ENCODE measurements around the gene OTOP2.

OTOP2 gene

DNA sequence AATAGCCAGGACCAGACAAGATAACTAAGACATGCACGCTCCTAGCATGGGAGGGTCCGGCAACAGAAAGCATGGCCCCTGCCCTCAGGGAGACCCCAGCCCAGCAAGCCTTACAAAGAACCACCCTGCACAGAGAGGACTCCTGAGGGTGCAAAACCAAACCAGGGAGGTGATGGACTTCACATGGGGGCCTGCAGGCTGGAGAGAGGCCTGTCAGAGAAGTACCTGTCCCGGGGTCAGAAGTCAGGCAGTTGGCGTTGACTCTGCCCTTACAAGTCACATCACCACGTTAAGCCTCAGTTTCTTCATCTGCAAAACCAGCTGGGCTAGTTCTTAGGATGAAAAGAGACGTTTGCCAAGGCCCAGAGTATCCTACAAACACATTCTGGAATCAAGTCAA is 4.7 kb downstream of the OTOP2 start:
- DNase-seq: no peak

DNA sequence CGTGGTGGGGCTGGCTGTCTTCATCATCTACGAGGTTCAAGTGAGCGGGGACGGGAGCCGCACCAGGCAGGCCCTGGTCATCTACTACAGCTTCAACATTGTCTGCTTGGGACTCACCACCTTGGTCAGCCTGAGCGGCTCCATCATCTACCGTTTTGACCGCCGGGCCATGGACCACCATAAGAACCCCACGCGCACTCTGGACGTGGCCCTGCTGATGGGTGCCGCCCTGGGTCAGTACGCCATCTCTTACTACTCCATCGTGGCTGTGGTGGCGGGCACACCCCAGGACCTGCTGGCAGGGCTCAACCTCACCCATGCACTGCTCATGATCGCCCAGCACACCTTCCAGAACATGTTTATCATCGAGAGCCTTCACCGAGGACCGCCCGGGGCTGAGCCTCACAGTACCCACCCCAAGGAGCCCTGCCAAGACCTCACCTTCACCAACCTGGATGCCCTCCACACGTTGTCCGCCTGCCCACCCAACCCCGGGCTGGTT is 6.5 kb downstream of the OTOP2 start:
- no peak for DNase-seq

DNA sequence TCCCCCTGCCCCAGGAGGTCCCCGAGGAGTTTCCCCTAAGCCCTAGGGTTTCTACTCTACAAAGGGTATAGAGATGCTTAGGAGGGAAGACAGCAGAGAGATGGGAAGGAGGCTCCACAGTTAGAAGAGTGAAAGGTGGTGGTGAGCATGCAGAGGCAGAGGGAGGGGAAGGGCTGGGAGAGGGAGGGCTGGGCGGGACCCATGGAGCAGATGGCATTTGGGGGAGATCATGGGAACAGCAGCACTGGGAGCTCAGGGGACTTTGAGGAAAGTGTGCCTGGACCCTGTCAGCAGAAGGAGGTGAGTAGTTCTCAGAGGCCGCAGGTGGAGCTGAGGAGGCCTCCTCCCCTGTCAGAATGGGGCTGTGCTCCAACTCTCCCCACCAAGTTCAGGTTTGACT is 11.0 kb downstream of the OTOP2 start:
- DNase-seq: no peak

DNA sequence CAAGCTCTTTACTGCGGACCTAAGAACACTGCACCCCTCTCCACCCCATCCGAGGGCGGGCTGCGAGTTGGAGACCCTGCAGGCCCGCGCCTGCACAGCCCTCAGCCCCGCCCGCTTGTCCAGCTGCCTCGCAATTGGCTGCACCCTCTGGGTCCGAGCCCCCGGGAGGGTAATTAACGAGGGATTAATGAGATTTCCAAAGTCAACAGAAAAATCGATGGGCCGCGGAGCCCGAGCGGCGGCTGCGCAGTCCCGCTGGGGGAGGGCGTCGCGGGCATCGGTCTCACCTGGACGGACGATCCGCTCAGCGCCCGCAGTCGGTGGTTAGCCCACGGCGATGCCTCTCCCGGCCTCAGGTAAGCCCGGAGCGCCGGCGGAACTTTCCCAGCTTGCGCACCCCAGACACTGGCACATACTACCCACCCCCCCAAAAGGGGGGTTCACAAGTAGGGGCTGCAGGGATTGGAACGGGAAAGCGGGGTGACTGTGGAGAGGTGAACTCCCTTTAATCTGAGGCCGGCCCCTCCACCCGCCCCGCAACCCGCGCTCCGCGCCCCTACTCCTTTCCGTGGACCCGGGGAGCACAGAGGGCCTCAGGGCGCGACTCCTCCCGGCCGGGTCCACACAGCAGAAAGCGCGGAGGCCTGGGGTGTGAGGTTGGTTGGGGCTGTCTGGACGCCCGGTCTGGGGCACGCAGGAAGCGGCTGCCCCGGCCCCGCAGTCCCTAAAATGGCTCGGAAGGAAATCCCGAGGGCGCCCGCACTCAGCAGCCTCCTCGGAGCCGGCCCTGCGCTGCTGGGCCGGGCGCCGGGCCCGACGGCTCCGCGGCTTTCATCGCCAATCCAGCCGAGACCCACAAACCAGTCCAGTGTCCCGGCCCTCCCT is 11.8 kb downstream of the OTOP2 start, which contains the start of gene OTOP3:
OTOP3 (plus strand) TSS at position 314 of the 885 bp plus-strand sequence; CDS start at position 338, 24 bp downstream.
- DNase-seq: no peak

DNA sequence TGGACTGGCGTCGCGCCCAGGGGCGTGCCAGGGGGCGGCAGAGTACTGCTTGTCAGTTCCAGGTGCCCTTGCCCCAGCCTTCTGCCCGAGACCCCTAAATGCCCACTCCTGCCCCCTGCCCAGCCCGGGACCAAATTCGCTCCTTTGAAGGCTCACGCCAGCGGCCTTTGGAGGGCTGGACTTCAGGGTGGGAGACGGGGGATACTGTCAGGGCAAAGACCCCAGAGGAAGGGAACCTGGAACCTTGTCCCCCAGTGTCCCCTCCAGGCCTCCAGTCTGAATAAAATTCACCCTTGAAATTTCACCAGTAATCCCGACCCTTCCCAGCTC is 12.4 kb downstream of the OTOP2 start:
- DNase-seq: no peak

DNA sequence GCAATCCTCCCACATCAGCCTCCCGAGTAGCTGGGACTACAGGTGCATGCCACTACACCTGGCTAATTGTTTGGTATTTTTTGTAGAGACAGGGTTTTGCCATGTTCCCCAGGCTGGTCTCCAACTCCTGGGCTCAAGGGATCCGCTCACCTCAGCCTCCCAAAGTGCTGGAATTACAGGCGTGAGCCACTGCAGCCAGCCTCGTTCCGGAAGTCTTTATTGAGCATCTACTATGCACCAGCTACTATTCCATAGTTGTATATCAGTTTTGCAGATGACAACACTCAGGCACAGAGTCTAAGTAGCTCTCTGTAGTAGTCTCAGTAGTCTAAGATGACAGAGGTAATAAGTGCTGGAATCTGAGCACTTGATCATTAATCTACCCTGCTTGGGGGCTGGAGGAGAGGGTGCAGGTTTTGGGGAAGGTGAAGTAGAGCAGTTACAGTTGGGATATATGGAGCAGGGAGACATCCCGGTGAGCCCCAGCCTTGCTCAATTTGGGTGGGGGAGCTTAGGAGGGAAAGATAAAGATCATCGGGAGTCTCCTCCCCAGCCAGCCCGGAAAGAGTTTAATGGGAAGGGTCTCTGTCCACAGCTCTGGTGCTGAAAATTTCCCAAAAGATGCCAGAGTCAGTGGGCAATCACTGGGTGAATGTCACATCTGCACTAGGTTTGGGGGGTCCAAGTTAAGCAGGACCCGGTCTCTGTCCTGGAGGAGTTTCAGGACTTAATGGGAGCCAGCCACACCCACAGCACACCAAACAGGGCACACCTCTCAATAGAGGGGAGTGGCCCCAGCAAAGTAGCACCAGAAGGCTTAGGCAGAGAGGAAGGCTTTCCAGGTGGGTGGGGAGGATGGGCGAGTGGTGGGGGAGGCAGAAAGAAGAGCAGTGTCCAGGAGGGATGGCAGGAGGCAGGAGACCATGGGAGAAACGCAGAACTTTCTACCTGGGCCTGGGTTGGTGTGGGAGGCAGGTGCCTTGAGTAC is 13.3 kb downstream of the OTOP2 start:
- DNase-seq: no peak

DNA sequence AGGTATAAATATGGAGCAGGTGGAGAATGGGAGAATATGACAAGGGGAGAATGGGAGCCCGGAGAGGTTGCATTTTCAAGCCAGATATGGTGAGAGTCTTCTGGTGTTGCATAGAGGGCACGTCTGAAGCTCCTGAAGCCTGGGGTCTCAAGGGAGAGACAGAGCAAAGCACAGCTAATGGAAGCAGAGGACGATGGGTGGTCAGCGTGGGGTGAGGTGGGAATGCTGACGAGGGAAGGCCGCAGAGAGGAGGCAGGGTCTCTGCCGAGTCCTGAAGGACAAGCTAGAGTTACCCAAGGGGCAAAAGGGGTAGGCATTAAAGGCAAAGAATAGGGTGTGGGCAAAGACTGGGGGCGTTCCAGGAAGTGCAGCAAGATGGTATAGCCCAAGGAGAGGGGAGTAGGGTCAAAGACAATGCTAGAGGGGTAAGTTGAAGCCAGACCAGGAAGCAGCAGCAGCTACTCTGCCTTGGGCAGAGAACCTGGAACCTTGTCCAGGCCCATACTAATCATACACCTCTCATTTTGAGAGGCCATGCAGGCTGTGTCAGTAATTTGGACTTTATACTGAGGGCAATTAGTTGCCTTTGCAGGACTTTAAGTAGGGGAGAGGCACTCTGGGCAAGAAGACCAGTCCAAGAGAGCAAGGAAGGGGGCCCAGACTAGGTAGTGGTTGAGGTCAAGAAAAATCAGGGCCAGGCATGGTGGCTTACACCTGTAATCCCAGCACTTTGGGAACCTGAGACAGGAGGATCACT is 14.3 kb downstream of the OTOP2 start:
- no peak for DNase-seq

DNA sequence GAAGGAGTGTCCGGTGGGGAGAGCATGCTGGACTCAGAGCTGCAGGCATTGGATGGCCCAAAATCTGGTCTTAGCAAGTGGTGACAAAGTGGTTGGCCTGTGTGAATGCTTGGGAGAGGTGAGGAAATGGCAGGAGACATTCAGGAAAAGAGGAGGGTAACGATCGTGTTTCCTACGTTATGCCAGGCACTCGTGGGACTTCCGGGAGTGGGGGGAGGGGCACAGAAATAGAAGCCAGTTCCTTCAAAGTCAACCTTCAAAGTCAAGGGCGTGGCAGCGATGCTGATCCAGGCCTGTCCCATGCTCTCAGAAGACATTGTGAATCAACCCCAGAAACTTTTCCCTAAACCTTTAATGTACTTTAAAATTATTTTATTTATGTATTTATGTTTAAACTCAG is 15.5 kb downstream of the OTOP2 start:
- DNase-seq: no peak

DNA sequence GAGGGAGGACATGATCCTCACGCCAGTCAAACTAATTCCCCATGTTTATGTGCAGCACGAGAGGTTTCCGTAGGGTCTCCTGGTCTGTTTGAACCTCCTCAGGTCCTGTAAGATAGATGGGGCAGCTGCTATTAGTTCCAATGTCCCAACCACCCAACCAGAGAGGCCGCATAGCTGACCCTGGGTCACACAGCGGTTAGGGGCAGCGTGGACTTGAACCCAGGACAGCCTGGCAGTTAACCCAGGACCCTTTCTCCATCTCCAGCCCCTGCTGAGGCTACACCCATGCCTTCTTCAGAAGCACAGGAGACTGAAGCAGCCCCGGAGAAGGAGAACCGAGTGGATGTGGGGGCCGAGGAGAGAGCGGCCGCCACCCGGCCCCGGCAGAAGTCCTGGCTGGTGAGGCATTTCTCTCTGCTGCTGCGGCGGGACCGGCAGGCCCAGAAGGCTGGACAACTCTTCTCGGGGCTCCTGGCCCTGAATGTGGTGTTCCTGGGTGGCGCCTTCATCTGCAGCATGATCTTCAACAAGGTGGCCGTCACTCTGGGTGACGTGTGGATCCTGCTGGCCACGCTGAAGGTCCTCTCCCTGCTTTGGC is 17.2 kb downstream of the OTOP2 start:
- no peak for DNase-seq

DNA sequence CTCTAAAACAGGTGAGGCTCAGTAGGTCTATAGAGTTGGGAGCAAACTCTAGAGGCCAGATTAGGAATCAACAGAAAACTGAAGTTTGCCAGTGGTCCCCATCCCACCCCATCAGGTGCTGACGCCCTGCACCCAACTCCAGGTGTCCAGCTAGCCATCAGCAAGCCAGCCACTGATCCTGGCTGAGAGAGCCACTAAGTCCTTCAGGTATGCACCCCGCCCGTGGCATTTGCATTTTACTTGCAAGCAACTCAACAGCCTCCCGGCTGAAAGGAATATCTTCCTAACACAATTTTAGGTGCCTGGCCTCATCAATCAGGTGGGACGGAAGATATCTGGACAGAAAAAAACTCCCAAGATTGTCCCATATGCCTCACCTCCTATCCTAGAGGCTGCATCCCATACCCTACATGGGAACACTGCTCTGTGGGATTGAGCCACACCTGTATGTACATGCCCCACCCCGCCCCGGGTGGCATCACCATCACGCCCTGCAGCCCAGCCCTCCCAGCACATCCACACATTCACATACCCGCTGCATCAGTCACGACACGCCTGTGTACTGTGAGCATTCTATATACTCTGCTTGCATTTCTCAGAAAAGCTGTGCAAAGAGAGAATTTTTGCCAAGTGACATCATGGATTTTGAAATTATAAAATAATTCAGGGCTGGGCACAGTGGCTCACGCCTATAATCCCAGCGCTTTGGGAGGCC is 19.9 kb downstream of the OTOP2 start:
- no peak for DNase-seq

DNA sequence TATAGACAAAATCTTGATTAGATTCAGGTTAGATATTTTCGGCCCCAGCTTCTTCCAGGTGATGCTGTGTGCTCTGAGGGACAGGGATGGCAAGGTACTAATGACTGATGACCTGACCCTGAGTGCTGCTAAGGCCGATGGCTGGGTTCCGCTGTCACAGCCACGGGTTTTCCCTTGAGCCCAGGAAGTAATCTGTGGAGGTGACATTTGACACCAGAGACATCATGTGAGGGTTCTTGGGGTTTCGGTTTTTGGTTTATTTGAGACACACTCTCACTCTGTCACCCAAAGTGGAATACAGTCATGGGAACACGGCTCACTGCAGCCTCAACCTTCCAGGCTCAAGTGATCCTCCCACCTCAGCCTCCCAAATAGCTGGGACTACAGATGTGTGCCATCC is 21.5 kb downstream of the OTOP2 start:
- no peak for DNase-seq

DNA sequence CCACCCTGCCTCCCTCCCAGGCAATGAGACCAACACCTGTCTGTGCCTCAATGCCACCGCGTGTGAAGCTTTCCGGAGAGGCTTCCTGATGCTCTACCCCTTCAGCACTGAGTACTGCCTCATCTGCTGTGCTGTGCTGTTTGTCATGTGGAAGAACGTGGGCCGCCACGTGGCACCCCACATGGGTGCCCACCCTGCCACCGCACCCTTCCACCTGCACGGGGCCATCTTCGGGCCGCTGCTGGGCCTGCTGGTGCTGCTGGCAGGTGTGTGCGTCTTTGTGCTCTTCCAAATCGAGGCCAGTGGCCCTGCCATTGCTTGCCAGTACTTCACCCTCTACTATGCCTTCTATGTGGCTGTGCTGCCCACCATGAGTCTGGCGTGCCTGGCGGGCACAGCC is 22.6 kb downstream of the OTOP2 start:
- no peak for DNase-seq

DNA sequence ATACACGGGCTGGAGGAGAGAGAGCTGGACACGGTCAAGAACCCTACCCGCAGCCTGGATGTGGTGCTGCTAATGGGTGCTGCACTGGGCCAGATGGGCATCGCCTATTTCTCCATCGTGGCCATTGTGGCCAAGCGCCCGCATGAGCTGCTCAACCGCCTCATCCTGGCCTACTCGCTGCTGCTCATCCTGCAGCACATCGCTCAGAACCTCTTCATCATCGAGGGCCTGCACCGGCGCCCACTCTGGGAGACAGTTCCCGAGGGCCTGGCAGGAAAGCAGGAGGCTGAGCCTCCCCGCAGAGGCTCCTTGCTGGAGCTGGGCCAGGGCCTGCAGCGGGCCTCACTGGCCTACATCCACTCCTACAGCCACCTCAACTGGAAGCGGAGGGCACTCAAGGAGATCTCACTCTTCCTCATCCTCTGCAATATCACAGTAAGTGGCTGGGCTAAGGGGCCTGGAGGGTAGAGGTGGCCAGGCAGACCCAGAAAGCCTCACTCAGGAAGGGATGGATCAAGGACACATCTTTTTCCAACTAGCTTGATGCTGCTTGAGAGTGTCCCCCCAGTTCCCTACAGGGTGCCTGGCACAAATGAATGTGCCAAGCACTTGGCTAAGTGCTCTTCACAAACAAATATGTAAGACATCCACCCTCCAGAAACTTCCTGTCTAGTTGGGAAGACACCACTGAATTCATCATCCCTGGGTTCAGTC is 23.1 kb downstream of the OTOP2 start:
- DNase-seq: no peak

DNA sequence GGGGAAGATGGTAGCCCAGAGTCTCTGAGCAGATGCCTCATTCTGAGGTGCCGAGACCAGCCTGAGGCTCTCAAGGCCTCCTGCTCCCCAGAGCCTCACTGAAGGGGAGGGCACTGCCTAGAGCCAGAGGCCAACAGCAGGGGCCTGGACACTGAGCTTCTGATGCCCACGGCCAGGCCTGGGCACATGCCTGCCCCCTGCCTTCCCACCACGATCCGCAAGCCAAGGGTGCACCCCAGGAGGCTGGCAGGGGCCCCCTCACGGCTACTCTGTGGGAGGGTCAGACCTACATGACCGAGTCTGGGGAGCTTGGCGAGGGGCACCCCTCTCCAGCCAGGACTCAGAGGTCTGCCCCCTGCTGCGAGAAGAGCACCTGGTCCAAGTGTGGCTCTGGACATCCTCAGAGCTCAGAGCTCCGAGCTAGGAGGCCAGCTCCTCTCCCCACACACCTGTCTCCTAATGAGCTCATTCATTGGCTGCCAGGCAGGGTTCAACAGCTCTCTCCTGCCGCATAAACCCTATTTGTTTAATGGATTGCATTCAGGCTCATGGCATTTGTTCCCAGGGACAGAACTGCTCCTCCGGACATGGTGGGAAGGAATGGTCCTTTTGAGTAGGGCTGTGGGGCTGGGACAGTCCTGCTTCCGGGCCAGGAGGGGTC is 25.5 kb downstream of the OTOP2 start:
- DNase-seq: no peak

DNA sequence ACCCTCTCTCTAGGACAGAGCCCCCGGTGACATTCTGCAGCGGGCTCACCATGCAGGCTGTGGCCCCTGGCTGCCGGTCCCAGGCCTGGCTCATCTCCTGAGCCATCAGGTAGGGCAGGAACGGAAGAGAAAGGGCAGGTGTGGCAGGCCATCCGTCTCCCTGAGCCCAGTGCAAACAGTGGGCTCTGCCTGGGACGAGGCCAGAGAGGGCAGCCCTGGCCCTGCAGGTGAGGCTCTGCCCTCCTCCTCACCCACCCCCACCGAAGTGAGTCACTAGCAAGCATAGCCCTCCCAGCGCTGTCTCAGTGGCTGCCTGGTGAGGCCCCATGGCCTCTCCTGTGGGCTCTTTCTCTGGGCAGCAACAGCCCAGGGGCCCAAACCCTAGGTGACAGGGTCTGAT is 26.1 kb downstream of the OTOP2 start:
- DNase-seq: no peak

DNA sequence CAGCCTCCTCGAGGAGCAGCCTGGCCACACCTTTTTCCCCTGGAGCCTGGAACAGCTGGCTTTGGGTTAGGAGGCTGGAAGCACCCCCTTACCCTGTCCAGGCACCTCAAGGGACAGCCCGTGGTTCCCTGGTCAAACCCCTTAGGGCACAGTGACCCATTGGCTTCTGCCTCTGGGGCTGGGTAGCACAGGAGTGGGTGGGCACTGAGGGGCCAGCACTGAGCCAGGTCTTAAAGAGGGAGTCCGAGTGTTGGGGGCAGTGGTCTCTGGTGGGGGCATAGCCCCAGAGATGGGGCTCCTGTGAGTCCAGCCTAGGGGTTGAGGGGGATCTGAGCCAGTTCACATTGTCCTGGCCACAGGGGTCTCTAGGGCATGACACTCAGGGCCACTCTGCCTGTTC is 27.0 kb downstream of the OTOP2 start:
- no peak for DNase-seq

DNA sequence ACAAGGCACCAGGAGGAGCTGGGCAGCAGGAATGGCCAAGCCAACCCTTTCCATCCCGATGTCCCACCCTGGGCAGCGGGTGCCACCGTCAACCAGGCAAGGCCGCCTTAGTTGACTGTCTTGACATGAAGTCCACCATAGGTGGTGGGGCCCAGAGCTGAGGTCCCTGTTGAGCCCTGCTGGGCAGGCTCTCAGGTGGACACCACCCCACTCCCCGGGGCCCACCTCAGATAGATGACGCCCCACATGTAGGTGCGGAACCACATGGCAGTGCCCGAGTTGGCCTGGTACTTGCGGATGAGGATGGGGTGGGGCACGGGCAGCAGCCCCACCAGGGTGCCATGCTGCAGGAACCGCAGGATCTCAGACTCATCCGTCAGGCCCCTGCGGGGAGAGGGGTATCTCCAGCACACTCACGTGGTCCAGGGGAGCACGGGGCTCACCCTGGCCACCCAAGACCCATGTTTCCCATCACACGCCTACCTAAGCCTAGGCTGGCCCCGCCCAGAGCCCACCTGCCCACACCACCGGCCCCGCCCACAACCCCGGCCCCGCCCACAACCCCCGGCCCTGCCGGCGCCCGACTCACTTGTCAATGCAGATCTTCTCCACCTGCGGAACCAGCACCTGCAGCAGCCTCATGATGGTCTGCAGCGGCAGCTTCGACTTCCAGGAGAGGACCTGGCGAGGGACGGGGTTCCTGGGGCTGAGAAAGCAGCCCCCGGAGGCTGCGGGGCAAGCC is 27.8 kb downstream of the OTOP2 start:
- no peak for DNase-seq

DNA sequence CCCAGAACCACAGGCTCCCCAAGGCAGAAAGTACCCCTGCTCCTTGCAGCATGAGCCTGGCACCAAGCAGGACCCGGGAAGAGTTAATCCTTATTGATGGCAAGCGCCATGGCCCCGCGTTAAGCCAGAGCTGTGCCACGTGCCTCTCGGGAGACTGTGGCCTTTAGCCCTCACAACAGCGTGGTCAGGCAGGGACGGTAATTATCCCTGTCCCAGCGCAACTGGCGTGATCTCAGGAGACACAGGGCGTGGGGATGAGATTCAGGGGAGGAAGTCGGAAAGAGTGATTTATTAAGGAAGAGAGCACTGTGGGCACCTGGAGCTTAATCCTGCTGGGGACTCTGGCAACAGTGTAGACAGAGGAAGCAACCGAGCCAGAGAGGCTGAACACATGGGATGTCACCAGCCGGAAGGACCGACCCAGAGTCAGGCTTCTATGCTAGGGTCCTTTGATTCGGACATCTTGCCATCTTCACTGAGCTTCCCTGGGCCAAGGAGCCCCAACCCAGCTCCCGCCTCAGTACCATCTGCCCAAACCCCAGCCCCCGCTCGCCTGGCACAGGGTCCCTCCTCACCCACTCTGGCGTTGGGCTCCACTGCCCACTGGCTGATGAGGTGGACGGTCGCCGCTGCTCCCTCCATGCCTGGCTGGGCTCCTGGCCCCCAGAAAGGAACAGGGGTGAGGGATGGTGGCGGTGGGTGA is 28.5 kb downstream of the OTOP2 start:
- no peak for DNase-seq

DNA sequence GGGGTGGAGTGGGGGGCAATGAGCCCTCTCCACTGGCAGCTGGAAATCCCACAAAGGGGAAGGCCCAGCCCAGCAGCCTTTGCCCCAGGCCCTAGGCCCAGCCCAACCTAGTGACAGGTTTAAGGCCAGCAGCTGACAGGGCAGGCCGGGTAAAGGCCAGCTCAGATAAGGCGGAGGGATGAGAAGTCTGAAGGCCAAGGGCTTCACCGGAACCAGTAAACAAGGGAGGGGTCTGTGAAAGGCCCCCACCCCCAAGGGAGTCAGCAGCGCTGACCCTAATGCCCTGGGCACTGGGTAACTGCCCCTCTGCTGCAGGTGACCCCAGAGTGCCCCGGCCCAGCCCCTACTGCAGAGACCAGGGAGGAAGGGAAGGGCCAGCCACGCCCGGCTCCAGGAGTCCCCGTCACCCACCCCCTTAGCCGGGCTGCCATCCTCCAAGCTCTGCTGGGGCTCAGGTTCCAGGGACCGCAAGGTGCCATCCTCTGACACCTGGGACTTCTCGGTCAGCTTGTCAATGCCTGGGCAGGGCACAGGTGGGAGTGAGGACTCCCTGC is 29.1 kb downstream of the OTOP2 start:
- no peak for DNase-seq
